Activated CD4-positive, alpha-beta T cell treated with anti-CD3 and anti-CD28 coated beads, Interleukin-2, amount 50 U/mL, for 16 hours (primary cell): ENCODE results near the gene PPM1H.
"Not testable (repeated sequence)": the region's sequence is repeated elsewhere in the genome, so short reads cannot be mapped to it uniquely, and the experiment has no call there.

Experiments used
- DNase-seq: peaks from one replicate; pipeline ENCODE4 v3.0.0-alpha.2; 2020

Gene PPM1H

DNA sequence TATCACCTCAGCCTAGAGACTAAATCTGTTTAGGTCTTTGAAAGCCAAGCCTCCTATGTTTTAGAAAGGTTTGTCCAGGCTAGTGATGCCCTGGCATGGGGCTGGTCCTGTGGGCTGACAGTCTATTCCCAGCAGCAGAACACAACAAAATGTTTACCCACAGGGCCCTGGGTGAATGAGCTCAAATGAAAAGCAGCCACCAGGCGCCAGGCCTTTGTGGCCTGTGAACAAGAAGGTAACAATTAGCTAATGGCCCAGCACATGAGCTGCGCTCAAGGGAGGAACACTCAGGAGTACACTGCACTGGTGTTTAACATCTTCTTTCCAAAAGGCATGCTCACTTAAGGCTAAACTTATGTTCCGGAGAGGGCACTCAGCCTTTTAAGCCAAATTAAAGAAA, 266.2 kb downstream of the PPM1H start:
- DNase-seq: no peak

DNA sequence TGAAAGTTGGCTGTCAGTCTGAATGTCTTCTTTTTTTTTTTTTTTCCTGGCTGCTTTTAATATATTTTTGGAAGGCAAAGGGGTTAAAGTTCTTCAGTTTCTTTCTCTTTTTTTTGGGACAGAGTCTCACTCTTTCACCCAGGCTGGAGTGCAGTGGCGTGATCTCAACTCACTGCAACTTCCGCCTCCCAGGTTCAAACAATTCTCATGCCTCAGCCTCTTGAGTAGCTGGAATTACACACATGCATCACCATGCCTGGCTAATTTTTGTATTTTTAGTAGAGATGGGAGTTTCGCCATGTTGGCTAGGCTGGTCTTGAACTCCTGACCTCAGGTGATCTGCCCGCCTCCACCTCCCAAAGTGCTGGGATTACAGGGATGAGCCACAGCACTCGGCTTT, 270.0 kb downstream of the PPM1H start:
- DNase-seq: not testable (repeated sequence)

DNA sequence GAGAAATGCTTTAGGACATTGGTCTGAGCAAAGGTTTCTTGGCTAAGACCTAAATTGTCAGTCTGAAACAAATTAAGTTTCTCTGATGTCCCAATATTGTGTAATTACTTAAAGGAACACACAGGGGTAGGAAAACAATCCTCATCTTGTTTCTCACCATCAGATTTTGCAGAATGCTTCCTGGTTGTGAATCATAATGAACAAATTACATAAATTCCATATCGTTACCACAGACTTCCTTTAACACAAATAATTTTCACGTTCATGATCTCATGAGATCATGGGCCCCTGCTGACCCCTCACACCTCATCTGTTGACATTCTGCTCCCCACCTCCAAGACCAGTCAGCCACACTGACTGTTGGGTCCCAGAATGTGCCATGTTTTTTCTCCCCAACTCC, 274.2 kb downstream of the PPM1H start:
- no peak for DNase-seq

DNA sequence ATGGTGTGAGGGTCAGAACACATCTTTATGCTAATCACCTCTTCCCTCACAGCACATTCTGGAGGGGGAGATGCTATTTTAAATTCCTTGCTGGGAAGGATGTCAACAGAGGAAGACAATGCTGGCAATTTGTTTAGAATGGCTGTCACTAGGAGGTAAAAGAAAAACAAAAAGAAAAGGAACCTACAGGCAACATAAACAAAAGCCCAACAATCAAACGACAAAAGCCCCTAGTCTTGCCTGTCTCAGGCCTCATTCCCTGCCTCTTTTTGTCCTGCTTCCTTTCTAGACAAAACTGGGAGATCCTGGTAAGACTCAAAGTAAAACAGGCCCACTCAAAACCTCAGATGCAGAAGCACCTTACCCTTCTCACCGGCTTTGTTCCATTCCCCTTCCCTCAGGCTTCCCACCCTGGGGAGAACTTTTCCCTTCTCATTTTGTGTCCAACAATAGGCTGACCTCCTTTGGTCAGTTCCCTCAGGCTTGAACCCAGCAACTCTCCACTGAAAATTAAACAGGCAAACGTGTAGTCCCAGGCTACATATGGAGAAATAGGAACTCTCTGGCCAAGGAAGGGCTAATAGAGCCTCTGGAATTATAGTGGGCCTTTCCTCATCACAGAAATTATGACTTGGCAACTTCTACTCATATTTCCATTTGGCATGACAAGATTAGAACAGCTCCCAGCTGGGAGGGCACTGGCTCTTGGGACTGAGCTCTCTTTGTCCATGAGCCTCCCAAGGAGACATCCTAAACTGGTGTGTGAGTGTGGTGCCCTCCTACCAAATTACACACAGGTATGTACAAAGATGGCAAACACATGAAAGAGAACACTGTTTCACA, 275.3 kb downstream of the PPM1H start:
- no peak for DNase-seq

DNA sequence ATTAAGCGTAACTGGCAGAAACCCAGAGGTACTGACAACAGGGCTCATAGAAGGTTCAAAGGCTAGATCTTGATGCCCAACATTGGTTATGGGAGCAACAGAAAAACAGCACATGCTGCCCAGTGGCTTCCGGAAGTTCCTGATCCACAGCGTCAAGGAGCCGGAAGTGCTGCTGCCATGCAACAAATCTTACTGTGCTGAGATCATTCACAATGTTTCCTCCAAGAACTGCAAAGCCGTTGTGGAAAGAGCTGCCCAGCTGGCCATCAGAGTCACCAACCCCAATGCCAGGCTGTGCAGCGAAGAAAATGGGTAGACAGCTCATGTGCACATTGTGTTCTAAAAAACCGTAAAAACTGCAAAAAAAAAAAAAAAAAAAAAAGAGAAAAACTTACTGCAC, 276.0 kb downstream of the PPM1H start:
- DNase-seq: no peak

DNA sequence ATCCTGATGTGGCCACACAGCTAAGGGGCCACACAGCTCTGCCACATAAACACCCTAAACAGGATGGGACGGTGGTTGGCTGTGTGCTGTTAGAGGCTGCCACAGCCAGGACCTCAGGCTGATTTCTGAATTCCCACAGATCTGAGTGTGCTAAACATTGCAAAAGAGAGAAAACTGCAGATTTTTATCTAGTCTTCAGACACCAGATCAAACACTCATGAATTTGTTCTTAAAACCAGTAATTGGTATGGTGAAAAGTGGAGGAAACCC, 277.7 kb downstream of the PPM1H start:
- DNase-seq: no peak

DNA sequence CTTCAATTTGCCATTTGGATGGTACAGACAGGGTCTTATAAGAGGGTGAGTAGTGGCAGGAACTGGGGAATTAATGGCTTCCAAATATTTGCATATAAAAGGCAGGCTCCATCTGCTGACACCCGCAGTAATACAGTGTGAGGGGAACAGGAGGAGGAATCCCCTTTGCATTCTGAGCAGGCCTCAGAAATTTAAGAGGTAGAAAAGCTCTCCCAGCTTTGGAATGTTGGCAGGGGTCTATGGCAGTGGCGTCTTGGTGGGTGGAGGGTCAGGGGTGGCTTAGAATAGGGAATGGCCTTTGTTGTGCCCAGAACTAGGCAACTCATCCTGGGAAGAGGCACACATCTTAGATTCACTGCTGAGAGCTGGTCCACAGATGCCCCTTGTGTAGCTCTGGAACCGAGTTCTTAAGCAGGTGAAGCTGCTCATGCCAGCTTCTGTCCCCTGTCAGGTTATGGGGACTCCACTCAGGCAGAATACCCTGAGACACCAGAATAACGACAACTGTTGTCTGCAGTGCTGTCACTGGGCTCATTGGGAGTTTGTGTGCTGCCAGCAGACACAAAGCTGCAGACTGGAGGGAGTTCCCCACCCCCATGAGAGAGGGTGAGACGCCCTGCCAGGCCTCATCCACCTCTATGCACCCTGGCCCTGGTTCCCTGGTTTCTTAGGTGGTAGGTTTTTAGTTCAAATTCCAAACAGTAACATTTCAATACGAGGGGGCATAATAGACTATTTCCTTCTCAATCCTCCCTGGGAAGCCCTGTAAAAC, 278.2 kb downstream of the PPM1H start:
- no peak for DNase-seq

DNA sequence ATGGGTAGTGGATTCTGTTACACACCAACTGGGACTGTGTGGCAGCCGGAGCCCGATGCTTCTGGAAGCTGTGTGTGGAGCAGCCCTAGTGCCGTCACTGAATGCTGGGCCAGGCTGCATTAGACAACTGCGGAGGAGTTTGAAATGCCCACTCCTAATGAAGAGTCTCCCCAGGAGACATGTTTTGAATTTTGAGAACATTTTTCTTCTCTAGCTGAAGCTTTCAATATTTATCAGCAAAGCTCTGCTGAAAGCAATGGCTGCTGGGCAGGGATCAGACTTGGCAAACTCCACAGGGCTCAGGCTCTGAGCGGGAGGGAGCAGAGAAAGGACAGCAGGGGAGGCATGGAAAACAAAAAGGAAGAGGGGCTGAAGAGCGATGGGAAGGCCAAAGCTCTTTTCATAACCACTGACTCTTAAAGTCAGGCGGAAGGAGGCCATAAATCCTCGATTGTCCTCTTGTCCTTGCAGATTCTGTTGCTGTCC, 279.2 kb downstream of the PPM1H start:
- DNase-seq: no peak

DNA sequence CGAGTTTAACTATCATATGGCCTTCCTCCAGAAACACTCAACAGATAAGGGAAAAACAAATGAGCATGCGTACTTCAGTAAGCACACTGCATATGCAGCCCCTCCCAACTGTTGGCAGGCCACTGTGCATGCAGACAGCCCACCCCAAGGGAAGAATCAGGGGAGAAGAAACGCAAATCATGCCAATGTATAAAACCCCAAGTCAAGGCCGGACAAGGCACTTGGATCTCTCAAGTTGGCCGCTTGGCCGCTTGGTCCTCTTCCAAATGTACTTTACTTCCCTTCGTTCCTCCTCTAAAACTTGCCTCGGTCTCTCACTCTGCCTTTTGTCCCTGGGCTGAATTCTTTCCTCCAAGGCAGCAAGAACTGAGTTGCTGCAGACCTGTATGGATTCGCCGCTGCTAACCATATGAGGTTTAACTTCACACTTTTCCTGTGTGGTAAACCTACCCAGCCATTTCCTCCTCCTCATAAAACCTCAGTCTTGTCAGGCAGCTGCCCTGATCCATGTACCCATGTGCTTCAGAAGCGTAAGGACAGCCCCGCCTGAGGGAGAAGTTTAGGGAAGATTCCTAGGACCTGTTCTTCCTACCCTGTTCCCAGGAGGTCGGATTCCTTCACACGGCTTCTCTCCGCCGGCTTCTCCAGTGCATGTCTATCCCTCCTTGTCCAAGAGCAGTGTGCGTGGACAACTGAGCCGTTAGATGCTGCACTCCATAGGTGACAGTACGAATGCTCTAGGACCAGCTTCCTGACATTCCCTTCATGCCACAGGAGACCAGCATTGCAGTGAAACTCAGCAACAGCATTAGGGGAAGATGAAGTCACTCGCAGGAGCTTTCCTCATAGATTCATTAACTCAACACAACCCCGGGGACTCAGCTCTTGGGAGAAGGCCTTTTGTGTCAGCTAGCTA, 280.4 kb downstream of the PPM1H start:
- DNase-seq: peak; percentile 27

DNA sequence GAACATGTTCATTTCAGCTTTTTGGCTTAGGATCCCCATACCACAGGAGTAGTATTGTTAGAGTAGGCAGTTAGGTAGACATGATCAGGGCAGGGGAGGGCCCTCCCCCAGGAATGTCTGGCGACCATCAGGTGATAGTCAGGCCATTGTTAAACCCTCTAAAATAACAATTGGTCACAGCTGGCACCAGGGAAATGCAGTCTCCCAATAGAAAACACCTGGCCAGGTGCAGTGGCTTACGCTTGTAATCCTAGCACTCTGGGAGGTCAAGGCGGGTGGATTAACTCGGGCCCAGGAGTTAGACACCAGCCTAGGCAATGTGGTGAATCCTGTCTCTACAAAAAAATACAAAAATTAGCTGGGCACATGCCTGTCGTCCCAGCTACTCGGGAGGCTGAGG, 281.2 kb downstream of the PPM1H start:
- no peak for DNase-seq

DNA sequence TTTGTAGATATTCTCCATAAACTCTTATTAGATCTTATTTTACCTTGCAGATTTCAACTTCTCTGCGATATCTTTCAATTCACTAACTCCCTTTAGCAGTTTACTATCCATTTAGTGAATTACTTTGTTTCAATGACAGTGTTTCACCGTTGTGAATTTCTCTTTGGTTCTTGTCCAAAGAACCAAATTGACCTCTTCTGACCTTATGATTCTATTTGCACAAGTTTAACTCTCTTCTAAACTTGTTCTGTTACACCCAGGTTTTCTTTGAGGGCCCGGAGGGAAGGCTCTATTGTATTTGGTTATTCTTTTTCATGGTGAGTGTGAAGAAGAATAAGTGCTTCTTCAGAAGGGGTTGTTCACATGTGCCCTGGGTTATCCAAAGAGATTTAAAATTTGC, 281.6 kb downstream of the PPM1H start:
- DNase-seq: no peak

DNA sequence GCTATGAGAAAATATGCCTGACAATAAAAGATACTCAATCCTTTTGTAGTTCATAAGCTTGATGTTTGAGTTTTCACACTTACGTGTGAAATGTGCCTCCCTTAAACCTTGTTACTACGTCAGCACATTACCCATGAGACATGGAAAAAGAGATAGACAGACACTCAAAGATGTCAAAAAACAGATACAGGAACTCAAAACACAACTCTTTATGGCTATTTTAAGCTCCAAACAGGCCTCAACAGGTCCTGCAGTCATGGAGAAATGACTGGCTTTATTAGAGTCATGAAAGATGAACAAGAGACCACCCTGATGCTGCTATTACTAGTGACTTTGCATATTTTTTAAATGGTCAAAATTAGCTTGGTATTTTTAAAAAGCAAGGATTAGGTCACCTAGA, 283.8 kb downstream of the PPM1H start:
- no peak for DNase-seq

DNA sequence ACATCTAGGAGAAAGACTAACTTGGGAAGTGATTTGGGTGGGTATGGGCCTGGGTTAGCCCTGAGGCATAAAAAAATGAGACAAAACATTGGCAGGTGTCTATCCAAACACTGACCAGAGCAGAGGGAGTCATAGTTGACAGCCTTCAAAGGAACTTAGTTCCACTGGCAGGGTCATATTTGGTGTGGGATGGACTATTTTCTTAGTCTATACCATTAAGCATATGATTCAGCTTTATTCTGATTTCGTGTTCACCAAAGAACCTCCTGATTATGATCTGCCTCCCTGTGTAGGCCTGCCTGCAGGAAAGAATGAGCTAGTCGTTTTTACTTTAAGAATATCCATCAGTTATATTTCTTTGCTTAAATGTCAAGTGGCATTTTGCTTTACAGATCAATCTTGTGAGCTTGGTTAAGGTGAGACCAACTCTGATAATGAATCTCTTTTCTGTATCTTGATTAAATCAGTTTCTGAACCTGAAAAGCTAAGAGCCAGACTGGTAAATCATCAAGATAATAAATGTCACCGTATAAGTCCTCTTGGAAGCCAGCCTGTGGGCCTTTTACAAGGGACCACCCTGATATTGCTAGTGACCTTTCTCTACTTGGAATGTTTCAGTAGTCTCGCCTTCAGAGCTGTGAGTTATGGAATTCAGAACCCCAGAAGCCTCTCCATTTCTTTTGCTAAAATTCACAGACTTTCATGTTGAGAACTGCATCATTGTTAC, 285.4 kb downstream of the PPM1H start:
- DNase-seq: no peak

DNA sequence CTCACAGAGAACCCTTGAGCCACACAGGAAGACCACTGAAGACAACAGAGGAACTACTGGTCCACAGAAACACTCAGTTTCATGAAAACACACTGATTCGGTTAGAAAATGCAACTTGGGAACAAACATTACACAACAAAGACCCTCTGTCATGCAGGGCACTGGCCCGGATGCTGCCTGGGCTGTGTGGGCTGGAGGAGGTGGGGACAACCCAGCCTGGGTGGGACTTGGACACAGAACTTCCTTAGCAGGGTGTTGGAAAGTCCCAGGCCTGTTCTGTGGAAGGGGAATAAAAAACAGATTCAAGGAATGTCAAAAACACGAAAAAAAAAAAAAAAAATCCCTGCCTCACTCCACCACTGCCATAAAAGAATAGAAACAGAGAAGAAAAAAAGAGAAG, 287.4 kb downstream of the PPM1H start:
- DNase-seq: no peak

DNA sequence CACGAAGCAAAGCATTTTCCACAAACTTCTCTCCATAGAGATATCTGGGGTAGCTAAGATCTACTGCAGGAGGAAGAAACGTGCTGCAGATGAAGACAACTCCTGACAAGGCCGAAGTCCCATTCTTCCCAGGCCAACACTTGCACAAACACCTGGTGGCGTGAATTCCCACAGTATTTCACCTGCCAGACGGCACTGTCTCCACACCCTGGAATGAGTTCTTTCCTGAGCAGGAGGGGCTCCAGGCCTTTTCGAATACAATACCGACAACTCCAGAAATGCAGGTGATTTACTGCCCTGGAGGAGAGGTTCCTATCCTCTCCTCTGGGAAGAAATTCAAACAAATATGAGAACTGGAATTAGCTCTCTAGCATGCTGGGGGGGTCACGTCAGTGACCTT, 288.4 kb downstream of the PPM1H start:
- DNase-seq: no peak

DNA sequence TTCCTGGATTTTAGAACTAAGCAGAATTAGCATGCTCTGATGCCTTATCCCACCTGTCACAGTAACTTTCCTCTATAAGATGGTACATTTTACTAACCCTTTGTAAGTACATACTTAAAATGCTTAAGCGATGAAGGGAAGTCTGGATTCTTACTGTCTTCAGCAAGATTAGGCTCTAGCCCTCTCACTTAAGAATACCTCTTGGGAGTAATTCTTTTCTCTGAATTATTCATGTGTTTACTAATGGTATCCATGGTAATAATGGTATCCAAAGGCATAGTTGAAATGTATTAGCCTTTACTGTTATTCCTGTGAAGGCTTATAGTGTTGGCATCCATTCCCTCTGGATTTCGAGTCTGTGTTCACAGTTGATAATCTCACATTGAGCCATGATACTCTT, 291.5 kb downstream of the PPM1H start:
- no peak for DNase-seq

DNA sequence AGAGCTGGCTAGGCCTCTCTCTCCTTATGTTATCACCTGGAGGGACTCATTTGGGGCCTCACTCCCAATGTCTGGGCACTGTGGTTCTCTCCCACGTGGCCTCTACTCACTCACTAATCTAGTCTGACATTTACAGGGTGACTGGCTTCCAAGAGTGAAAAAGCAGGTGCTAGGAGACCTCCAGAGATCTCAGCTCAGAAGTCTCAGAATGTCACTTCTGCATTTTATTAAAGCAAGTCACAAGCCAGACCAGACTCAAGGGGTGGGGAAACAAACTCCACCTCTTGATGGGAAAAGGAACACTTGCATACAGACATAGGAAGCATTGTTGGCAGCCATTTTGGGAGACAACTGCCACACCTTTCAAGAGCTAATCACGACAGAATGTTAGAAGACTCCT, 292.5 kb downstream of the PPM1H start:
- DNase-seq: no peak

DNA sequence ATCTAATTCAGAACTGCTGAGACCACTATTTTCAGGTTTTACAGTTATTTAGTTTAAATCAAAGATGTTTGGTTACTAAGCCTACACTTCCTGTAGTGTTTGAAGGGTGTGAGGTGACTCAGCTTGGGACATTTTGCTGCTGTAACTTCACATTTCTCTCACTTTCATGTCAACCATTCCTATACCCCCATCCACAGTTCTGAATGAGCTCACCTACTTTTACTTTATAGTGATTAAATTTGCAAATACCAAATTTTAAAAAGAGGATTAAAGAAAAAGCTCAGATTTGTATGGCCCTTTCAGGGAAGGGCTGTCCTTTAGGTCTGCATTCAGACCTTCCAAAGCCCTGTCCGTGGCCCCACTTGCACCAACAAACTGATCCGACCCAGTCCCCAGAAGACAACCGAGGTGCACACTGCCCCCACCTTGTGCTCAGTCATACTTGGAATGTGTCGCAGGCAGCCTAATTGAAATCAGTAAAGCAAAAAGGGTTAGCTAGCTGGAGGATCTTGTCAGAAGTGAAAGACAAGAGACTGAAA, 294.0 kb downstream of the PPM1H start:
- peak; percentile 87 for DNase-seq

DNA sequence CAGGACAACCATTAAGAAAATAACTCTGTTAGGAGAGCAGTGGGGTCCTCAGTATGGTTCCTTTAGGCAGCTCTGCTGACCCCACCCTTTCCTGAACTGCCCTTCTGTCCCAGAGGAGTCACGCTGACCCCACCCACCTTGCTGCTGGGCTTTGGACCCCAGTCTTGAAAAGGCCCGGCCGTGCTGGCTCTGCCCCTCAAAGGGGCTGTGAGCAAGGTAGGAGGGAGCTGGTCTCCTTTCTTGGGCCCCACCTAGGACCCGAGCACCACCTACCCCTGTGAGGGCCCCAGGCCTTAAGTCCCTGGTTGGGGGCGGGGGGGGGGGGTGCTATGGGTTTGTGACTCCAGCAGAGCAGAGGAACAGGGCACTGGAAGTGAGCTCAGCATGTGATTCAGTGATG, 297.3 kb downstream of the PPM1H start:
- DNase-seq: no peak

DNA sequence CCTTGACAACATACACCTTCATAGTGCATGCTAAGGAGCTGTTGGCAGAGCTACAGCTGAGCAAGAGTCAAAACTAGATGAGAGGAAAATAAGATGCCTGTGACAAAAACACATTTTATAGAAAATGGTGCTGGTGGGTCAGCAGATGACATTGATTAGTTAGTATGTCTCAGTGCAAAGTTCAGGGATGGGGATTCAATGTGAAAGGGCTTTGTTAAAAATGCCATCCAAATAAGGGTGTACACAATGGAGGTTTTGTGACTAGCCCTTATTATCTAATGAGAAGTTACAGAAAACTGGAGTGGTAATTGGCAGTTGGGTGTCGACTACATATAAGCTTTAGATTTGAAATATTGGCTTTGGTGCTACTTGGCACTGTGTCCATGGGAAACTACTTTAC, 299.3 kb downstream of the PPM1H start:
- DNase-seq: no peak

DNA sequence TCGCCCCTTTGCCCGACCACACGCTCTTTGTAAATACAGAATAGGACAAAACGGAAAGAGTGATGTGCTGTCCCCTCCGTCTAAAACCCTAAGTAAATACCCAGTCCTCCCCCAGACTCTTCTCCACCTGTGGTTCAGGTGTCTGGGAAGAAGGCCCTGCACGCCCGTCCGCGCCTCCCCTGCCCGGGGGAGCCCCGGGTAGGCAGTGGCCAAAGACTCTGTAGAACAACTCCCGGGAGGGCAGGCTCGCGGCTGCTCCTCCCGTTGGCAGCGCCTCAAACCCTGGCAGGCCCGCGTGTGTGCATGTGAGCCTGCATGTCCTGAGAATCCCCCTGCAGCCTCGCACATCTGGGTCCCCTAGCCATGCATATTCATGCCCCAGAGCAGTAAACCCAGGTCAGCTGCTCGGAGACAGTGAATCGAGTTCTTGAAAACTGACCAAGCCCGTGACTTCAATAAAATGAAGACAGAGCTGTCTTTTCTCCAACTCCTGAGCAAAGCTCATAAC, 302.5 kb downstream of the PPM1H start:
- DNase-seq: no peak
